Ascending aorta (tissue), 2 donors: ENCODE data around the gene SREBF2. TPM values are rescaled to one million over a fixed set of nuclear protein-coding genes. Genes with fewer than 3 reads are reported as not detected.

ENCODE experiments used
- DNase-seq, 2 donors: peaks; one replicate each; pipeline ENCODE4 v3.0.0-alpha.2; 2019; ENCODE audit warnings: low spot score in 2 of 2
- H3K27ac ChIP-seq, 2 donors: fragments of 200-600 bp; sonication (generic); one replicate each; pipeline ENCODE4 v1.5.1; 2016 to 2017; ENCODE audit warnings: mild to moderate bottlenecking in 1 of 2
- H3K27me3 ChIP-seq: fragments of 200-600 bp; sonication (generic); one replicate; pipeline ENCODE4 v1.5.1; 2017
- H3K36me3 ChIP-seq, 2 donors: fragments of 200-600 bp; sonication (generic); one replicate each; pipeline ENCODE4 v1.5.1; 2016
- H3K4me1 ChIP-seq, 2 donors: fragments of 200-600 bp; sonication (generic); one replicate each; pipeline ENCODE4 v1.5.1; 2016 to 2017; ENCODE audit warnings: mild to moderate bottlenecking in 1 of 2
- H3K4me3 ChIP-seq, 2 donors: fragments of 200-600 bp; sonication (generic); one replicate each; pipeline ENCODE4 v1.5.1; 2016 to 2017; ENCODE audit warnings: mild to moderate bottlenecking in 1 of 2
- H3K9me3 ChIP-seq, 2 donors: fragments of 200-600 bp; sonication (generic); one replicate each; pipeline ENCODE4 v1.5.1; 2016
- CTCF ChIP-seq, 3 experiments: fragments of 200-600 bp in 2 of 3; fragments of 450-650 bp in 1 of 3; sonication (generic) in 2 of 3; IDR thresholded peaks; one replicate each; pipeline ENCODE4 v1.5.1; 2016 to 2019; ENCODE audit warnings: antibody characterized with exemption in 3 of 3, mild to moderate bottlenecking in 1 of 3, moderate library complexity in 1 of 3
- intact Hi-C: fragments of 100-400 bp; cut with DNase I; formaldehyde crosslinking; loops from one replicate; pipeline ENCODE4 v1.15.1; 2023
- total RNA-seq: library from RNA; depleted of rRNA; stranded (reverse); fragments of >200 nt; gene quantifications from one replicate; pipeline ENCODE4 v1.1.0, GENCODE V29; 2016

SREBF2 gene
- total RNA-seq, 1 donor from 2014 or later = 46.1 TPM

GRCh38 chr22:41810022-41810421 lies 22.9 kb upstream of the SREBF2 start:
- intact Hi-C loops = no loop called here
- no peaks in the 10 kb centered on the region for H3K27me3 ChIP-seq
- H3K9me3 ChIP-seq = no peaks in the 10 kb centered on the region
- no peak for DNase-seq
- H3K36me3 ChIP-seq = peaks cover 8 to 24% of the 10 kb centered on the region in 2 donors
- no peak for TF ChIP-seq CTCF (IDR thresholded peaks at IDR 0.05)
- no peak overlapping the region for H3K4me3 ChIP-seq
- no peaks in the 10 kb centered on the region for H3K4me1 ChIP-seq
- H3K27ac ChIP-seq = no peak overlapping the region

DNA sequence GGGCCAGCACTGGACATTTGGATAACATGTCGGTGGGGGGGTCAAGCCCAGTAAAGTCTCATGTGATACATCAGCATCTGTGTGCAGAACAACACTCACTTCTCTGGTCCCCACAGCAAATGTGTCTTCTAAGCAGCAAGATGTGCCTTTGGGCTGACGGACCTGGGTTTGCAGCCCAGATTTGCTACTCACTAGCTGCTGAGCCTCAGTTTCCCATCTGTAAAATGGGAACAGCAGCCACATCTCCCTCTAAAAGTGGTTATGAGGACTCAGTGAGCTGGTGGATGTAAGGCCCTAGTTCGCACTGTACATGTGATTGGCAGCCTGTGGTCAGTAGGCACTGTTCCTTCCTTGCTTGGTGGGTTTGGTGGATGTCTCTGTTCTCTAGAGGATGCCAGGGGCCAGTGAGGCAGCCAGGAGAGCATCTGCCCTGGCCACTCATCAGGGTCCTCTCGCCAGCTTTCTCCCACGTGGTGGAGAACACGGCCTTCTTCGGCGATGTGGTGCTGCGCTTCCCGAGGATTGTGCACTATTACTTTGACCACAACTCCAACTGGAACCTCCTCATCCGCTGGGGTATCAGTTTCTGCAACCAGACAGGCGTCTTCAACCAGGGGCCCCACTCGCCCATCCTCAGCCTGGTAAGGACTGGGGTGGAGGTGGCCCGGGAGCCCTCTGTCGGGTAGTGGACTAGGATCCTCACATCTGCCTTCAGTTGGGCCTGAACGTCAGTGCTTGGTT lies 19.9 kb upstream of the SREBF2 start:
- no peaks in the 10 kb centered on the region for H3K9me3 ChIP-seq
- no peak overlapping the region for H3K4me3 ChIP-seq
- peaks cover 8 to 24% of the 10 kb centered on the region in 2 donors for H3K36me3 ChIP-seq
- no peak for DNase-seq
- no peaks in the 10 kb centered on the region for H3K4me1 ChIP-seq
- no peak for TF ChIP-seq CTCF (IDR thresholded peaks at IDR 0.05)
- intact Hi-C loops = no loop called here
- H3K27ac ChIP-seq = no peak overlapping the region
- H3K27me3 ChIP-seq = no peaks in the 10 kb centered on the region

GRCh38 chr22:41813726-41814410 lies 19.0 kb upstream of the SREBF2 start:
- no peak for TF ChIP-seq CTCF (IDR thresholded peaks at IDR 0.05)
- Histone ChIP-seq H3K36me3 (peaks cover 8 to 24% of the 10 kb centered on the region in 2 donors), H3K27ac (no peak overlapping the region), H3K4me3 (no peak overlapping the region), H3K4me1 (no peaks in the 10 kb centered on the region), H3K9me3 (no peaks in the 10 kb centered on the region), H3K27me3 (no peaks in the 10 kb centered on the region)
- no peak for DNase-seq
- intact Hi-C loops = no loop called here

DNA sequence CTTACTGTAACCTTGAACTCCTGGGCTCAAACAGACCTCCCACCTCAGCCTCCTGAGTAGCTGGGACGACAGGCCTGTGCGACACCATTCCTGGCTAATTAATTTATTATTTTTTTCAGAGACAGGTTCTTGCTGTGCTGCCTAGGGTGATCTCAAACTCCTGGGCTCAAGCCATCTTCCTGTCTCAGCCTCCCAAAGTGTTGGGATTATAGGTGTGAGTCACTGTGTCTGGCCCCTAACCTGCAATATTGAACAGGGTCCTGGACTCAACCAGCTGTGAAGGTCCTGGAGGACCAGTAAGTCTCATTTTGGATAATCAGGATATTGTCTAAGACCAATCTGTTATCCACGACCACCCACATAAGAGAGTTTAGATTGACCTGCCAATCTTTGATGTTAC lies 17.2 kb upstream of the SREBF2 start:
- H3K9me3 ChIP-seq = no peaks in the 10 kb centered on the region
- no peak overlapping the region for H3K4me3 ChIP-seq
- no peak for DNase-seq
- intact Hi-C loops = no loop called here
- H3K4me1 ChIP-seq = no peaks in the 10 kb centered on the region
- no peak overlapping the region for H3K27ac ChIP-seq
- TF ChIP-seq CTCF (IDR thresholded peaks at IDR 0.05) = no peak
- no peaks in the 10 kb centered on the region for H3K27me3 ChIP-seq
- H3K36me3 ChIP-seq = peaks cover 0 to 16% of the 10 kb centered on the region in 2 donors

DNA sequence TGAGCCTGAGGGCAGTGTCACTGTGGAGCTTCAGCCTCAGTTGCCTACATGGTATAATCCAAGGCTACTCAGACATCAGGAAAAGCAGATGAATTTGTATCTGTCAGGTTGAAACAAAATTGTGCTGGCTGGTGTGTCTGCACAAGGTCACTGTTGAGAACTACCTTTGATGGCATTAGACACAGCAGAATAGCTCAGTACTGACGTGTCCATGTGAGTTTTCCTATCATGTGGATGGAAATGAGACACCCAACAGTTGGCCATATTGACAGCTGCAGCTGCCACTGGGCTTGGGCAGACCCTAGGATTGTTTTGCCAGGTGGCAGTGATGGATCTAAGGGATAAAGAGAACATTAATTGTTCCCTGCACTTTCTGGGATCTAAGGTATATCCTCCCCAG lies 16.7 kb upstream of the SREBF2 start:
- Histone ChIP-seq H3K36me3 (peaks cover 0 to 13% of the 10 kb centered on the region in 2 donors), H3K27me3 (no peaks in the 10 kb centered on the region), H3K4me3 (no peak overlapping the region), H3K9me3 (no peaks in the 10 kb centered on the region), H3K27ac (no peak overlapping the region), H3K4me1 (no peaks in the 10 kb centered on the region)
- no peak for DNase-seq
- intact Hi-C loops = no loop called here
- TF ChIP-seq CTCF (IDR thresholded peaks at IDR 0.05) = no peak
